H9 (cell line): ENCODE results near the gene SACM1L. TPM values are rescaled to one million over a fixed set of nuclear protein-coding genes. Genes with fewer than 3 reads are reported as not detected.

ENCODE experiments used
- DNase-seq: peaks from one replicate; pipeline ENCODE4 v3.0.0-alpha.2; 2017
- H2AFZ ChIP-seq: one replicate; pipeline ENCODE4 v1.6.1; 2013; ENCODE audit warnings: mild to moderate bottlenecking, low read length, control low read depth, moderate library complexity
- H2AK5ac ChIP-seq: 2 replicates; pipeline ENCODE4 v1.6.1; 2013; ENCODE audit warnings: low read length, control low read depth, mixed read lengths; ENCODE audit not compliant: insufficient read length
- H2BK120ac ChIP-seq: one replicate; pipeline ENCODE4 v1.6.1; 2013; ENCODE audit warnings: low read depth, mild to moderate bottlenecking, low read length, control low read depth, inconsistent platforms; ENCODE audit not compliant: poor library complexity, severe bottlenecking
- H2BK12ac ChIP-seq: 2 replicates; pipeline ENCODE4 v1.6.1; 2013; ENCODE audit warnings: low read length, control low read depth, mixed read lengths, low read depth; ENCODE audit not compliant: insufficient read length
- H2BK15ac ChIP-seq: 2 replicates; pipeline ENCODE4 v1.6.1; 2013; ENCODE audit warnings: low read depth, low read length, control low read depth
- H2BK20ac ChIP-seq: one replicate; pipeline ENCODE4 v1.6.1; 2013; ENCODE audit warnings: low read depth, mild to moderate bottlenecking, low read length, control low read depth, inconsistent platforms; ENCODE audit not compliant: poor library complexity, severe bottlenecking
- H2BK5ac ChIP-seq: 2 replicates; pipeline ENCODE4 v1.6.1; 2013; ENCODE audit warnings: low read length, control low read depth, mixed read lengths; ENCODE audit not compliant: insufficient read length
- H3K14ac ChIP-seq: 2 replicates; pipeline ENCODE4 v1.6.1; 2013; ENCODE audit warnings: low read length, control low read depth; ENCODE audit not compliant: insufficient read depth
- H3K18ac ChIP-seq: 2 replicates; pipeline ENCODE4 v1.6.1; 2013; ENCODE audit warnings: low read depth, mild to moderate bottlenecking, mixed read lengths, low read length, control low read depth; ENCODE audit not compliant: insufficient read length
- H3K23ac ChIP-seq: 2 replicates; pipeline ENCODE4 v1.6.1; 2013; ENCODE audit warnings: low read length, control low read depth, mixed read lengths, low read depth; ENCODE audit not compliant: insufficient read length
- H3K23me2 ChIP-seq: 2 replicates; pipeline ENCODE4 v1.6.1; 2013; ENCODE audit warnings: low read depth, mild to moderate bottlenecking, mixed read lengths, low read length, control low read depth; ENCODE audit not compliant: insufficient read length, poor library complexity, severe bottlenecking
- H3K27ac ChIP-seq: 2 replicates; pipeline ENCODE4 v1.5.1; 2013; ENCODE audit warnings: low read length, control low read depth, mixed read lengths, low read depth; ENCODE audit not compliant: insufficient read length
- H3K27me3 ChIP-seq: 2 replicates; pipeline ENCODE4 v1.6.1; 2013; ENCODE audit warnings: low read length, control low read depth, inconsistent platforms; ENCODE audit not compliant: insufficient read depth
- H3K4ac ChIP-seq: 2 replicates; pipeline ENCODE4 v1.6.1; 2013; ENCODE audit warnings: low read depth, mild to moderate bottlenecking, control low read depth, inconsistent platforms, low read length, moderate library complexity
- H3K4me1 ChIP-seq: 2 replicates; pipeline ENCODE4 v1.6.1; 2013; ENCODE audit warnings: low read length, control low read depth, inconsistent platforms; ENCODE audit not compliant: insufficient read depth
- H3K4me2 ChIP-seq: 2 replicates; pipeline ENCODE4 v1.6.1; 2013; ENCODE audit warnings: low read length, control low read depth, mixed read lengths; ENCODE audit not compliant: insufficient read length, insufficient read depth
- H3K56ac ChIP-seq: 2 replicates; pipeline ENCODE4 v1.6.1; 2013; ENCODE audit warnings: low read depth, mild to moderate bottlenecking, mixed read lengths, low read length, control low read depth; ENCODE audit not compliant: insufficient read length
- H3K79me1 ChIP-seq: 2 replicates; pipeline ENCODE4 v1.6.1; 2013; ENCODE audit warnings: low read depth, mild to moderate bottlenecking, moderate library complexity, low read length, control low read depth, inconsistent platforms; ENCODE audit not compliant: insufficient read depth, poor library complexity, severe bottlenecking
- H3K79me2 ChIP-seq: 2 replicates; pipeline ENCODE4 v1.6.1; 2013; ENCODE audit warnings: low read length, control low read depth, inconsistent platforms; ENCODE audit not compliant: insufficient read depth
- H3K9ac ChIP-seq: 2 replicates; pipeline ENCODE4 v1.6.1; 2013; ENCODE audit warnings: low read length, control low read depth, mixed read lengths; ENCODE audit not compliant: insufficient read length; ENCODE audit errors: extremely low read depth
- H3K9me3 ChIP-seq: one replicate; pipeline ENCODE4 v1.6.1; 2013; ENCODE audit warnings: low read depth, low read length, inconsistent platforms; ENCODE audit not compliant: control insufficient read depth
- H3T11ph ChIP-seq: one replicate; pipeline ENCODE4 v1.6.1; 2013; ENCODE audit warnings: mild to moderate bottlenecking, low read length, control low read depth, inconsistent platforms
- H4K20me1 ChIP-seq: one replicate; pipeline ENCODE4 v1.6.1; 2013; ENCODE audit not compliant: control insufficient read depth, insufficient read length, insufficient read depth
- H4K5ac ChIP-seq: 2 replicates; pipeline ENCODE4 v1.6.1; 2013; ENCODE audit warnings: low read depth, mild to moderate bottlenecking, mixed read lengths, low read length, control low read depth; ENCODE audit not compliant: insufficient read length
- H4K8ac ChIP-seq: replicated peaks from 2 replicates; pipeline ENCODE4 v1.6.1; 2013; ENCODE audit warnings: low read length, control low read depth, mixed read lengths, low read depth; ENCODE audit not compliant: insufficient read length
- H4K91ac ChIP-seq: 2 replicates; pipeline ENCODE4 v1.6.1; 2013; ENCODE audit warnings: low read depth, mild to moderate bottlenecking, moderate library complexity, mixed read lengths, low read length, control low read depth; ENCODE audit not compliant: insufficient read length
- H3K27ac Mint-ChIP-seq, 3 experiments: 2 replicates in 2 of 3; 3 replicates in 1 of 3; pipeline ENCODE4 v1.8.0; 2020 to 2021; ENCODE audit warnings: mixed read lengths in 3 of 3, mild to moderate bottlenecking in 1 of 3, moderate library complexity in 1 of 3
- H3K27me3 Mint-ChIP-seq: 2 replicates; pipeline ENCODE4 v1.8.0; 2021; ENCODE audit warnings: low read depth, mild to moderate bottlenecking, moderate library complexity, mixed read lengths
- H3K36me3 Mint-ChIP-seq, 3 experiments: 2 replicates in 2 of 3; 3 replicates in 1 of 3; pipeline ENCODE4 v1.8.0; 2020 to 2021; ENCODE audit warnings: low read depth in 3 of 3, mixed read lengths in 3 of 3; ENCODE audit not compliant: insufficient read depth in 1 of 3
- H3K4me1 Mint-ChIP-seq, 2 experiments: 2 replicates each; pipeline ENCODE4 v1.8.0; 2020; ENCODE audit warnings: mixed read lengths in 2 of 2
- H3K4me3 Mint-ChIP-seq, 2 experiments: 2 replicates in 1 of 2; 3 replicates in 1 of 2; pipeline ENCODE4 v1.8.0; 2020 to 2021; ENCODE audit warnings: mild to moderate bottlenecking in 2 of 2, mixed read lengths in 2 of 2, moderate library complexity in 1 of 2
- H3K9me3 Mint-ChIP-seq, 2 experiments: 2 replicates in 1 of 2; 3 replicates in 1 of 2; pipeline ENCODE4 v1.8.0; 2020; ENCODE audit warnings: mild to moderate bottlenecking in 2 of 2, mixed read lengths in 2 of 2, moderate library complexity in 1 of 2
- WGBS: extraction: QIAGEN DNeasy Blood & Tissue Kit; methylation state at CpG from one replicate; pipeline ENCODE4 v1.1.7; 2013; ENCODE audit warnings: missing lambda C conversion rate, low lambda C conversion rate, mixed read lengths; ENCODE audit not compliant: insufficient read length; ENCODE audit errors: extremely low coverage; 5-methylcytosine and 5-hydroxymethylcytosine counted together
- total RNA-seq: library from RNA; stranded (reverse); gene quantifications from 2 replicates; pipeline ENCODE4 v1.2.1, GENCODE V29; 2021
- TF ChIP-seq, protein P1 (sequence below): fragments of 200-600 bp; sonication (generic); conservative IDR thresholded peaks from 3 replicates; pipeline ENCODE4 v1.8.0; 2021; ENCODE audit warnings: antibody characterized with exemption, mild to moderate bottlenecking

The SACM1L gene
- total RNA-seq, 1 experiment from 2014 or later: 52.8 TPM

- Histone ChIP-seq H3K56ac (no peak overlapping the region), H3K9me3 (no peaks in the 10 kb centered on the region), H2AK5ac (no peak overlapping the region), H2BK5ac (no peak overlapping the region), H3K14ac (no peak overlapping the region), H2AFZ (no peak overlapping the region), H3K27ac (no peak overlapping the region), H3K9ac (no peak overlapping the region), H4K8ac (no peak overlapping the region), H3K79me1 (no peaks in the 10 kb centered on the region), H2BK12ac (no peak overlapping the region), H2BK120ac (no peak overlapping the region), H3K18ac (no peak overlapping the region), H3K27me3 (no peaks in the 10 kb centered on the region), H3K23me2 (no peaks in the 10 kb centered on the region), H3K79me2 (no peaks in the 10 kb centered on the region), H4K20me1 (no peaks in the 10 kb centered on the region), H3K4ac (no peak overlapping the region), H2BK15ac (no peak overlapping the region), H3K4me1 (peaks cover 10% of the 10 kb centered on the region), H2BK20ac (no peak overlapping the region), H4K5ac (no peak overlapping the region), H4K91ac (no peak overlapping the region), H3K23ac (no peak overlapping the region), H3K4me2 (no peak overlapping the region), H3T11ph (no peak overlapping the region)
- H3K36me3 Mint-ChIP-seq: peaks cover 23 to 71% (median 67%) of the 10 kb centered on the region in 3 experiments; a peak in 6 of 7 replicates
- WGBS: no CpG with 5 or more reads among the region's 2 CpGs
- TF ChIP-seq, protein P1, sequence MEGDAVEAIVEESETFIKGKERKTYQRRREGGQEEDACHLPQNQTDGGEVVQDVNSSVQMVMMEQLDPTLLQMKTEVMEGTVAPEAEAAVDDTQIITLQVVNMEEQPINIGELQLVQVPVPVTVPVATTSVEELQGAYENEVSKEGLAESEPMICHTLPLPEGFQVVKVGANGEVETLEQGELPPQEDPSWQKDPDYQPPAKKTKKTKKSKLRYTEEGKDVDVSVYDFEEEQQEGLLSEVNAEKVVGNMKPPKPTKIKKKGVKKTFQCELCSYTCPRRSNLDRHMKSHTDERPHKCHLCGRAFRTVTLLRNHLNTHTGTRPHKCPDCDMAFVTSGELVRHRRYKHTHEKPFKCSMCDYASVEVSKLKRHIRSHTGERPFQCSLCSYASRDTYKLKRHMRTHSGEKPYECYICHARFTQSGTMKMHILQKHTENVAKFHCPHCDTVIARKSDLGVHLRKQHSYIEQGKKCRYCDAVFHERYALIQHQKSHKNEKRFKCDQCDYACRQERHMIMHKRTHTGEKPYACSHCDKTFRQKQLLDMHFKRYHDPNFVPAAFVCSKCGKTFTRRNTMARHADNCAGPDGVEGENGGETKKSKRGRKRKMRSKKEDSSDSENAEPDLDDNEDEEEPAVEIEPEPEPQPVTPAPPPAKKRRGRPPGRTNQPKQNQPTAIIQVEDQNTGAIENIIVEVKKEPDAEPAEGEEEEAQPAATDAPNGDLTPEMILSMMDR: no peak
- no peak overlapping the region for H3K4me3 Mint-ChIP-seq
- peak overlapping the region; percentile 59 to 82 (median 65); a peak in 5 of 7 replicates for H3K27ac Mint-ChIP-seq
- peaks cover 34 to 42% of the 10 kb centered on the region in 2 experiments for H3K4me1 Mint-ChIP-seq
- no peaks in the 10 kb centered on the region for H3K27me3 Mint-ChIP-seq
- H3K9me3 Mint-ChIP-seq: no peaks in the 10 kb centered on the region
- peak; percentile 70 for DNase-seq
Observed at GRCh38 chr3:45673273-45673672, 15.9 kb upstream of the SACM1L start.
